Astrocyte (in vitro differentiated cells and primary cell): Measurements from ENCODE around the gene GPC5.

Experiments
- EZH2 ChIP-seq: IDR thresholded peaks from 2 replicates; pipeline ENCODE4 v1.6.1; 2012; ENCODE audit warnings: mild to moderate bottlenecking, low read length, inconsistent platforms; ENCODE audit not compliant: insufficient read depth
- TF ChIP-seq, protein P1 (sequence below): IDR thresholded peaks from 2 replicates; pipeline ENCODE4 v1.5.1; 2011; ENCODE audit warnings: low read depth, mild to moderate bottlenecking, inconsistent platforms, low read length, moderate library complexity; ENCODE audit not compliant: insufficient read depth

DNA sequence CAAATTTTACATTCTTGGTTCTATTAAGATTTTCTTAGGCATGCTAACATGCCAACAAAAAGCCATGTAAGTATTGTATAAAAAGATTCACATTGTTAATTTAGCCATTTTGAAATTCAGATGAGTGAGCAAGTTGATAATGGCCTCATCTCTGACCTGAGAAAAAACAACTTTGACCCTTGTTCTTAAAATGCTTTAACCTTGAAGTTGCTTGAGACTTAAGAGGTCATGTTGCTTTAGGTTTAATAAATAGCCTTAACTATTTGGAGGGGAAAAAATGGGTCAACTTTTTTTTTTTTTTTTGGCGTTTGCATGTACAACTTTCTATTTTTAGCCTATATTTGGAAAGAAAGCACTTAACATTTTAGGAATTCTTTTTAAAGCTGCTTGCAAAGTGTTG lies 44.9 kb upstream of the GPC5 start:
- TF ChIP-seq, protein P1, sequence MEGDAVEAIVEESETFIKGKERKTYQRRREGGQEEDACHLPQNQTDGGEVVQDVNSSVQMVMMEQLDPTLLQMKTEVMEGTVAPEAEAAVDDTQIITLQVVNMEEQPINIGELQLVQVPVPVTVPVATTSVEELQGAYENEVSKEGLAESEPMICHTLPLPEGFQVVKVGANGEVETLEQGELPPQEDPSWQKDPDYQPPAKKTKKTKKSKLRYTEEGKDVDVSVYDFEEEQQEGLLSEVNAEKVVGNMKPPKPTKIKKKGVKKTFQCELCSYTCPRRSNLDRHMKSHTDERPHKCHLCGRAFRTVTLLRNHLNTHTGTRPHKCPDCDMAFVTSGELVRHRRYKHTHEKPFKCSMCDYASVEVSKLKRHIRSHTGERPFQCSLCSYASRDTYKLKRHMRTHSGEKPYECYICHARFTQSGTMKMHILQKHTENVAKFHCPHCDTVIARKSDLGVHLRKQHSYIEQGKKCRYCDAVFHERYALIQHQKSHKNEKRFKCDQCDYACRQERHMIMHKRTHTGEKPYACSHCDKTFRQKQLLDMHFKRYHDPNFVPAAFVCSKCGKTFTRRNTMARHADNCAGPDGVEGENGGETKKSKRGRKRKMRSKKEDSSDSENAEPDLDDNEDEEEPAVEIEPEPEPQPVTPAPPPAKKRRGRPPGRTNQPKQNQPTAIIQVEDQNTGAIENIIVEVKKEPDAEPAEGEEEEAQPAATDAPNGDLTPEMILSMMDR: no peak
- no peak for TF ChIP-seq EZH2
